Smooth muscle cell (in vitro differentiated cells): Measurements from ENCODE around the gene SCAF8. TPM values are rescaled to one million over a fixed set of nuclear protein-coding genes. Genes with fewer than 3 reads are reported as not detected.
"Not testable (repeated sequence)": the region's sequence is repeated elsewhere in the genome, so short reads cannot be mapped to it uniquely, and the experiment has no call there.

ENCODE experiments used
- DNase-seq: peaks from one replicate; lab custom pipeline; 2025; ENCODE audit not compliant: unreplicated experiment; lab: John Stamatoyannopoulos, UW
- H2AFZ ChIP-seq: fragments of 200-600 bp; sonication (generic); 2 replicates; pipeline ENCODE4 v1.6.0; 2016; ENCODE audit warnings: antibody characterized with exemption, low read depth, mild to moderate bottlenecking
- H3F3A ChIP-seq: fragments of 200-600 bp; sonication (generic); 2 replicates; pipeline ENCODE4 v1.6.0; 2017; ENCODE audit warnings: antibody characterized with exemption, low read depth
- H3K27ac ChIP-seq: fragments of 200-600 bp; sonication (generic); 2 replicates; pipeline ENCODE4 v1.5.1; 2016; ENCODE audit warnings: low read depth, mild to moderate bottlenecking
- H3K27me3 ChIP-seq: fragments of 200-600 bp; sonication (generic); 2 replicates; pipeline ENCODE4 v1.6.1; 2016; ENCODE audit warnings: low read depth, mild to moderate bottlenecking
- H3K36me3 ChIP-seq: fragments of 200-600 bp; sonication (generic); 2 replicates; pipeline ENCODE4 v1.5.1; 2016; ENCODE audit warnings: low read depth
- H3K4me1 ChIP-seq: fragments of 200-600 bp; sonication (generic); 2 replicates; pipeline ENCODE4 v1.5.1; 2016; ENCODE audit warnings: low read depth
- H3K4me2 ChIP-seq: fragments of 200-600 bp; sonication (generic); 2 replicates; pipeline ENCODE4 v1.6.0; 2016; ENCODE audit warnings: mild to moderate bottlenecking
- H3K4me3 ChIP-seq: fragments of 200-600 bp; sonication (generic); 2 replicates; pipeline ENCODE4 v1.5.1; 2016; ENCODE audit warnings: mild to moderate bottlenecking
- H3K79me2 ChIP-seq: fragments of 200-600 bp; sonication (generic); 2 replicates; pipeline ENCODE4 v1.6.0; 2016; ENCODE audit warnings: low read depth, mild to moderate bottlenecking
- H3K9ac ChIP-seq: fragments of 200-600 bp; sonication (generic); 2 replicates; pipeline ENCODE4 v1.6.0; 2016; ENCODE audit warnings: low read depth
- H3K9me3 ChIP-seq: fragments of 200-600 bp; sonication (generic); replicated peaks from 2 replicates; pipeline ENCODE4 v1.5.1; 2016; ENCODE audit warnings: low read depth
- H4K20me1 ChIP-seq: fragments of 200-600 bp; sonication (generic); 2 replicates; pipeline ENCODE4 v1.6.0; 2016; ENCODE audit warnings: low read depth
- CTCF ChIP-seq: fragments of 200-600 bp; sonication (generic); IDR thresholded peaks from 2 replicates; pipeline ENCODE4 v1.5.1; 2017; ENCODE audit warnings: borderline replicate concordance, mild to moderate bottlenecking, antibody characterized with exemption; ENCODE audit not compliant: insufficient read depth, poor library complexity, severe bottlenecking
- WGBS: methylation state at CpG from one replicate; pipeline ENCODE4 v1.1.7; 2016; ENCODE audit warnings: low lambda C conversion rate; 5-methylcytosine and 5-hydroxymethylcytosine counted together
- polyA plus RNA-seq: library from polyadenylated mRNA; unstranded; fragments of >200 nt; fragmentation: Nextera tagmentation; extraction: Ambion mirVana; gene quantifications from 2 replicates; pipeline ENCODE4 v1.2.1, GENCODE V29; 2016
- total RNA-seq: library from RNA; depleted of rRNA; stranded (reverse); fragments of >200 nt; gene quantifications from 2 replicates; pipeline ENCODE4 v1.2.3, GENCODE V29; 2014

Gene SCAF8
- total and polyA plus RNA-seq, 2 experiments from 2014 or later = 12.3 to 37.6 TPM

GRCh38 chr6:154715446-154715845, 17.8 kb upstream of the SCAF8 start:
- WGBS = 100% methylated on average over 1 of the region's 1 CpG
- no peaks in the 10 kb centered on the region for H3K79me2 ChIP-seq

GRCh38 chr6:154716350-154716749, 16.9 kb upstream of the SCAF8 start:
- not testable (repeated sequence) for H3K4me3 ChIP-seq, H3F3A ChIP-seq, H3K9me3 ChIP-seq, H3K27ac ChIP-seq, H4K20me1 ChIP-seq, DNase-seq, H3K36me3 ChIP-seq, H3K9ac ChIP-seq, H3K79me2 ChIP-seq, H2AFZ ChIP-seq, H3K27me3 ChIP-seq, H3K4me1 ChIP-seq, H3K4me2 ChIP-seq
- WGBS = 73% methylated on average over 8 of the region's 8 CpGs

More at GRCh38 chr6:154715446-154715845, 17.8 kb upstream of the SCAF8 start:
- no peaks in the 10 kb centered on the region for H4K20me1 ChIP-seq
- no peak overlapping the region for H3K27ac ChIP-seq
- no peak for DNase-seq
- no peaks in the 10 kb centered on the region for H3K36me3 ChIP-seq
- H3K4me1 ChIP-seq = no peaks in the 10 kb centered on the region
- H3F3A ChIP-seq = peaks cover 7% of the 10 kb centered on the region
- no peak overlapping the region for H2AFZ ChIP-seq
- no peak for TF ChIP-seq CTCF
- H3K4me3 ChIP-seq = no peak overlapping the region
- no peaks in the 10 kb centered on the region for H3K9me3 ChIP-seq
- no peak overlapping the region for H3K4me2 ChIP-seq
- no peaks in the 10 kb centered on the region for H3K27me3 ChIP-seq
- H3K9ac ChIP-seq = no peak overlapping the region

- Histone ChIP-seq H3K27me3 (no peaks in the 10 kb centered on the region), H3K4me2 (no peak overlapping the region), H2AFZ (no peak overlapping the region), H3K36me3 (no peaks in the 10 kb centered on the region), H3K27ac (no peak overlapping the region), H3K79me2 (no peaks in the 10 kb centered on the region), H3K9me3 (no peaks in the 10 kb centered on the region), H3K4me3 (no peak overlapping the region), H4K20me1 (no peaks in the 10 kb centered on the region), H3K9ac (no peak overlapping the region), H3F3A (peaks cover 1% of the 10 kb centered on the region), H3K4me1 (no peaks in the 10 kb centered on the region)
- DNase-seq = no peak
- TF ChIP-seq CTCF = no peak
- 94% methylated on average over 4 of the region's 4 CpGs for WGBS
Observed at GRCh38 chr6:154719433-154719832, 13.8 kb upstream of the SCAF8 start.

GRCh38 chr6:154719854-154720253, 13.4 kb upstream of the SCAF8 start:
- no peak for DNase-seq
- no peak overlapping the region for H3K4me2 ChIP-seq
- H3F3A ChIP-seq = no peaks in the 10 kb centered on the region
- H3K27me3 ChIP-seq = no peaks in the 10 kb centered on the region
- H4K20me1 ChIP-seq = no peaks in the 10 kb centered on the region
- H3K4me3 ChIP-seq = no peak overlapping the region
- no peak for TF ChIP-seq CTCF
- 94% methylated on average over 1 of the region's 1 CpG for WGBS
- H3K9me3 ChIP-seq = no peaks in the 10 kb centered on the region
- no peak overlapping the region for H3K9ac ChIP-seq
- H3K4me1 ChIP-seq = no peaks in the 10 kb centered on the region
- H3K36me3 ChIP-seq = no peaks in the 10 kb centered on the region
- no peaks in the 10 kb centered on the region for H3K79me2 ChIP-seq
- H2AFZ ChIP-seq = no peak overlapping the region
- H3K27ac ChIP-seq = no peak overlapping the region
